ENCODE data around the gene ETV6.

The ETV6 gene

GRCh38 chr12:11799502-11799873, 150.0 kb downstream of the ETV6 start:
- DNase-seq (ENCODE audit: low read depth in 2 of 2), result no peak

GRCh38 chr12:11801643-11802042, 152.2 kb downstream of the ETV6 start:
- no peak for DNase-seq (ENCODE audit: low read depth in 2 of 2)

GRCh38 chr12:11804130-11804529, 154.7 kb downstream of the ETV6 start:
- no peak for DNase-seq (ENCODE audit: low read depth in 2 of 2)

GRCh38 chr12:11805043-11805442, 155.6 kb downstream of the ETV6 start:
- no peak for DNase-seq (ENCODE audit: low read depth in 2 of 2)

- no peak for DNase-seq (ENCODE audit: low read depth in 2 of 2)
Observed at GRCh38 chr12:11805680-11806079, 156.2 kb downstream of the ETV6 start.

GRCh38 chr12:11807458-11807857, 158.0 kb downstream of the ETV6 start:
- DNase-seq (ENCODE audit: low read depth in 2 of 2), result no peak

- DNase-seq (ENCODE audit: low read depth in 2 of 2), result no peak
Observed at GRCh38 chr12:11808931-11809330, 159.5 kb downstream of the ETV6 start.

GRCh38 chr12:11810206-11810545, 160.7 kb downstream of the ETV6 start:
- no peak for DNase-seq (ENCODE audit: low read depth in 2 of 2)

- DNase-seq (ENCODE audit: low read depth in 2 of 2), result no peak
Observed at GRCh38 chr12:11811008-11811407, 161.5 kb downstream of the ETV6 start.

- no peak for DNase-seq (ENCODE audit: low read depth in 2 of 2)
Observed at GRCh38 chr12:11812241-11812585, 162.7 kb downstream of the ETV6 start.

GRCh38 chr12:11812586-11813437, 163.3 kb downstream of the ETV6 start:
- DNase-seq (ENCODE audit: low read depth in 2 of 2), result no peak

- no peak for DNase-seq (ENCODE audit: low read depth in 2 of 2)
Observed at GRCh38 chr12:11813438-11813813, 164.0 kb downstream of the ETV6 start.

- DNase-seq (ENCODE audit: low read depth in 2 of 2), result no peak
Observed at GRCh38 chr12:11814374-11814773, 164.9 kb downstream of the ETV6 start.

- no peak for DNase-seq (ENCODE audit: low read depth in 2 of 2)
Observed at GRCh38 chr12:11815397-11815796, 165.9 kb downstream of the ETV6 start.

- no peak for DNase-seq (ENCODE audit: low read depth in 2 of 2)
Observed at GRCh38 chr12:11819643-11820042, 170.2 kb downstream of the ETV6 start.

GRCh38 chr12:11820476-11820875, 171.0 kb downstream of the ETV6 start:
- no peak for DNase-seq (ENCODE audit: low read depth in 2 of 2)

- no peak for DNase-seq (ENCODE audit: low read depth in 2 of 2)
Observed at GRCh38 chr12:11821386-11822080, 172.1 kb downstream of the ETV6 start.

- DNase-seq (ENCODE audit: low read depth in 2 of 2), result peak in 1 of 2 donors; percentile 15
Observed at GRCh38 chr12:11822081-11822834, 172.8 kb downstream of the ETV6 start.

- DNase-seq (ENCODE audit: low read depth in 2 of 2), result no peak
Observed at GRCh38 chr12:11823043-11823442, 173.6 kb downstream of the ETV6 start.

GRCh38 chr12:11823593-11823992, 174.1 kb downstream of the ETV6 start:
- no peak for DNase-seq (ENCODE audit: low read depth in 2 of 2)

GRCh38 chr12:11824069-11824468, 174.6 kb downstream of the ETV6 start:
- no peak for DNase-seq (ENCODE audit: low read depth in 2 of 2)

GRCh38 chr12:11824736-11825135, 175.3 kb downstream of the ETV6 start:
- DNase-seq (ENCODE audit: low read depth in 2 of 2), result no peak

GRCh38 chr12:11825278-11825677, 175.8 kb downstream of the ETV6 start:
- no peak for DNase-seq (ENCODE audit: low read depth in 2 of 2)

Measured in stimulated activated CD8-positive, alpha-beta memory T cell treated with anti-CD3 and anti-CD28 coated beads, Interleukin-2, amount 100 ng/mL, for 1 hour (primary cell).